ENCODE results near the gene SYCP2.
A peak's percentile ranks its signal among the peaks of the same experiment; 100 is the strongest.

DNA sequence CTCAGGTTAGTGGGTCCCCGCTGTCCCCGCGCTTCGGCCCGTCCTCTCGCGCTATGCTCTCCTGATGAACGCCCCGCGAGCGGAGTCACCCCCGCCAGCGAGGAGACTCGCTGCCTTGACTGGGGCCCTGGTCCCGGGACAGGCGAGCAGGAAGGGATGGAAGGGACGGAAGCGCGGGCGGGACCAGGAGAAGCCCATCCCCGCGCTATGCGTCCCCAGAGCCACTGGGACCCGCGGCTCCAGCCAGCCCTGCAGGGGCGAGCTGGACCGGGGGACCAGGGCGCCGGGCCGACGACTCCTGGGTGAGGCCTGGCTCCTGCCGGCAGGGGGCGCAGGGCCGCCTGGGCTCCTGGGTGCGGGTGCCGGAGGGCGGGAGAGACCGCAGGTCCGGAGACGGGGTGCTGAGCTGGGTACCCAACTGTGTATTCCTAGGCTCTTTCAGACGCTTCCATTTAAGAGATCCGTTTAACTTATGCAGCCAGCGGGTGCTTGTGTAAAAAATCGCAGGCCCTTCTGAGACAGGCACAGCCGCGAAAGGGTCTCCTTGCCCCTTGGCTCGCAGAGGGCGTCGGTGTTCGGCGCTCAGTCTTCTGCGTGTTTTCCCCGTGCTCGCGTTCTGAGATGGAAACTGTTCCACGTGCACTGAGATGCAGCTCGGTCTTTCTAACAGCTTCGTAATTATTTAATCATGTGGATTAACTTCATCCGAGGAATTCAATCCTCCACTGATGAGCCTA lies 580 bp upstream of the SYCP2 start:
- TF ChIP-seq CTCF (IDR thresholded peaks at IDR 0.05) (peak; percentile 88 to 95 (median 92)), POLR2A (IDR thresholded peaks at IDR 0.05) (peak; percentile 18), POLR2AphosphoS5 (IDR thresholded peaks at IDR 0.05) (peak; percentile 47)
